IMR-90 (cell line): ENCODE data around the gene FAM200C. TPM values are rescaled to one million over a fixed set of nuclear protein-coding genes. Genes with fewer than 3 reads are reported as not detected.

Source experiments
- ATAC-seq: fragments of 200-7000 bp; cut with Tn5 transposase; 2 replicates; pipeline ENCODE4 v1.9.1; 2020; ENCODE audit warnings: low read depth, mild to moderate bottlenecking, moderate library complexity
- BruUV-seq: library from RNA; stranded (reverse); fragments of 400-500 nt; replicated peaks from 2 replicates; lab custom pipeline; 2021; lab: Mats Ljungman, UMichigan
- CTCF ChIA-PET: fragments of 300-600 bp; formaldehyde crosslinking; extraction: SDS; loops from one replicate; lab custom pipeline; 2021; ENCODE audit warnings: antibody characterized with exemption; lab: Yijun Ruan, JAX
- POLR2A ChIA-PET: fragments of 300-600 bp; sonication (Branson Sonifier 250); formaldehyde crosslinking; loops from one replicate; lab custom pipeline; 2022; ENCODE audit warnings: antibody characterized with exemption; ENCODE audit not compliant: unreplicated experiment; lab: Charles Lee
- DNase-seq: peaks from one replicate; pipeline ENCODE4 v3.0.0; 2013
- H2AFZ ChIP-seq: replicated peaks from 2 replicates; pipeline ENCODE3; 2013; ENCODE audit warnings: low read length, mild to moderate bottlenecking; ENCODE audit not compliant: poor library complexity
- H2AK5ac ChIP-seq: 2 replicates; pipeline ENCODE4 v1.6.1; 2013; ENCODE audit warnings: low read depth, low read length, inconsistent platforms
- H2AK9ac ChIP-seq: replicated peaks from 2 replicates; pipeline ENCODE3; 2013; ENCODE audit warnings: mild to moderate bottlenecking, low read depth, low read length, moderate library complexity; ENCODE audit not compliant: poor library complexity
- H2BK120ac ChIP-seq: 2 replicates; pipeline ENCODE4 v1.6.1; 2013; ENCODE audit warnings: low read depth, low read length, inconsistent platforms
- H2BK15ac ChIP-seq: 3 replicates; pipeline ENCODE4 v1.6.1; 2013; ENCODE audit warnings: low read depth, low read length, inconsistent platforms
- H2BK20ac ChIP-seq: 2 replicates; pipeline ENCODE4 v1.6.1; 2013; ENCODE audit warnings: low read depth, mild to moderate bottlenecking, inconsistent platforms, low read length, moderate library complexity
- H2BK5ac ChIP-seq: 2 replicates; pipeline ENCODE4 v1.6.1; 2013; ENCODE audit warnings: mild to moderate bottlenecking, low read depth, low read length, inconsistent platforms; ENCODE audit not compliant: poor library complexity, severe bottlenecking
- H3K14ac ChIP-seq: replicated peaks from 2 replicates; pipeline ENCODE4 v1.6.1; 2013; ENCODE audit warnings: low read depth, low read length, inconsistent platforms
- H3K18ac ChIP-seq: 2 replicates; pipeline ENCODE4 v1.6.1; 2013; ENCODE audit warnings: low read depth, low read length, control low read depth
- H3K23ac ChIP-seq: 2 replicates; pipeline ENCODE4 v1.6.1; 2013; ENCODE audit warnings: low read depth, low read length, inconsistent platforms
- H3K27ac ChIP-seq: 2 replicates; pipeline ENCODE4 v1.5.1; 2013; ENCODE audit warnings: mild to moderate bottlenecking, control low read depth, low read length; ENCODE audit not compliant: insufficient read depth
- H3K27me3 ChIP-seq: 2 replicates; pipeline ENCODE4 v1.6.1; 2013; ENCODE audit warnings: low read length; ENCODE audit not compliant: control insufficient read depth, insufficient read depth
- H3K36me3 ChIP-seq: 2 replicates; pipeline ENCODE4 v1.6.1; 2013; ENCODE audit warnings: low read length, mixed read lengths; ENCODE audit not compliant: control insufficient read depth, insufficient read depth
- H3K4ac ChIP-seq: 2 replicates; pipeline ENCODE4 v1.6.1; 2013; ENCODE audit warnings: low read depth, low read length, inconsistent platforms
- H3K4me1 ChIP-seq: 2 replicates; pipeline ENCODE4 v1.6.1; 2013; ENCODE audit warnings: low read length, mixed read lengths; ENCODE audit not compliant: control insufficient read depth, insufficient read depth
- H3K4me2 ChIP-seq: 2 replicates; pipeline ENCODE4 v1.6.1; 2013; ENCODE audit warnings: low read depth, mild to moderate bottlenecking, control low read depth, low read length, moderate library complexity
- H3K4me3 ChIP-seq: 2 replicates; pipeline ENCODE4 v1.5.1; 2013; ENCODE audit warnings: low read depth, mild to moderate bottlenecking, control low read depth, low read length, moderate library complexity; ENCODE audit not compliant: insufficient read depth
- H3K56ac ChIP-seq: 2 replicates; pipeline ENCODE4 v1.6.1; 2013; ENCODE audit warnings: low read length, inconsistent platforms; ENCODE audit not compliant: insufficient read depth; ENCODE audit errors: extremely low read depth
- H3K79me1 ChIP-seq, 2 experiments: 2 replicates each; pipeline ENCODE4 v1.6.1; 2013; ENCODE audit warnings: low read length in 2 of 2, inconsistent platforms in 1 of 2, low read depth in 1 of 2
- H3K9ac ChIP-seq: 2 replicates; pipeline ENCODE4 v1.6.1; 2013; ENCODE audit warnings: low read depth, low read length, control low read depth
- H3K9me1 ChIP-seq: 2 replicates; pipeline ENCODE4 v1.6.1; 2013; ENCODE audit warnings: low read length, inconsistent platforms; ENCODE audit not compliant: insufficient read depth
- H3K9me3 ChIP-seq: 2 replicates; pipeline ENCODE4 v1.6.1; 2013; ENCODE audit warnings: low read length; ENCODE audit not compliant: control insufficient read depth, insufficient read depth
- H4K20me1 ChIP-seq: 2 replicates; pipeline ENCODE4 v1.6.1; 2013; ENCODE audit warnings: low read length, inconsistent platforms; ENCODE audit not compliant: insufficient read depth
- H4K5ac ChIP-seq: 2 replicates; pipeline ENCODE4 v1.6.1; 2013; ENCODE audit warnings: mild to moderate bottlenecking, low read depth, low read length, control low read depth
- H4K8ac ChIP-seq, 2 experiments: 2 replicates each; pipeline ENCODE4 v1.6.1; 2013; ENCODE audit warnings: low read depth in 2 of 2, low read length in 2 of 2, control low read depth in 1 of 2, inconsistent platforms in 1 of 2
- H4K91ac ChIP-seq: 2 replicates; pipeline ENCODE4 v1.6.1; 2013; ENCODE audit warnings: low read depth, low read length, inconsistent platforms; ENCODE audit not compliant: insufficient read depth
- MAFK ChIP-seq: IDR thresholded peaks from 2 replicates; pipeline ENCODE4 v1.6.1; 2012; ENCODE audit warnings: low read depth, low read length, improper control_type of control experiment
- RAD21 ChIP-seq: IDR thresholded peaks from 2 replicates; pipeline ENCODE4 v1.6.1; 2012; ENCODE audit warnings: low read length, improper control_type of control experiment
- RFX5 ChIP-seq: IDR thresholded peaks from 2 replicates; pipeline ENCODE4 v1.8.0; 2012; ENCODE audit warnings: low read depth, mild to moderate bottlenecking, low read length, moderate library complexity
- WGBS, 2 experiments: methylation state at CpG; one replicate each; pipeline versions ENCODE4 v1.1.5 to v1.1.7; 2013; ENCODE audit warnings: missing lambda C conversion rate in 2 of 2; ENCODE audit not compliant: insufficient read length in 1 of 2; ENCODE audit errors: extremely low coverage in 2 of 2; 5-methylcytosine and 5-hydroxymethylcytosine counted together
- dilution Hi-C: fragments of 300-500 bp; cut with HindIII; formaldehyde crosslinking; loops from one replicate; pipeline ENCODE4 v1.14.3; 2018; ENCODE audit warnings: low sequenced_read_pairs; ENCODE audit not compliant: unreplicated experiment
- in situ Hi-C: fragments of 300-500 bp; cut with MboI; formaldehyde crosslinking; loops from 3 replicates; pipeline ENCODE4 v1.14.3; 2019; ENCODE audit warnings: low sequenced_read_pairs, inconsistent platforms, mixed read lengths
- intact Hi-C: fragments of 100-400 bp; cut with micrococcal nuclease; formaldehyde crosslinking; loops from 2 replicates; pipeline ENCODE4 v1.10.0; 2022
- polyA plus RNA-seq, 3 experiments: library from polyadenylated mRNA; depleted of rRNA; stranded (reverse); fragments of >200 nt; gene quantifications; 2 replicates each; pipeline ENCODE4 v1.2.3, GENCODE V29; 2012; ENCODE audit warnings: low replicate concordance in 1 of 3
- total RNA-seq: library from RNA; depleted of rRNA; stranded (reverse); fragments of >200 nt; gene quantifications from 2 replicates; pipeline ENCODE4 v1.2.3, GENCODE V29; 2012
- TF ChIP-seq, protein P1 (sequence below): fragments of 150-350 bp; IDR thresholded peaks from 2 replicates; pipeline ENCODE4 v1.6.1; 2017; ENCODE audit warnings: mild to moderate bottlenecking, antibody characterized with exemption, low read length, low read depth
- TF ChIP-seq, protein P2 (sequence below): fragments of 150-350 bp; IDR thresholded peaks from 2 replicates; pipeline ENCODE4 v1.6.1; 2016; ENCODE audit warnings: low read depth, mild to moderate bottlenecking, low read length, moderate library complexity, borderline replicate concordance

Gene FAM200C
- total and polyA plus RNA-seq, 2 of the 4 experiments (the other 2 are of a cell fraction), result 1.7 to 6.3 TPM

DNA sequence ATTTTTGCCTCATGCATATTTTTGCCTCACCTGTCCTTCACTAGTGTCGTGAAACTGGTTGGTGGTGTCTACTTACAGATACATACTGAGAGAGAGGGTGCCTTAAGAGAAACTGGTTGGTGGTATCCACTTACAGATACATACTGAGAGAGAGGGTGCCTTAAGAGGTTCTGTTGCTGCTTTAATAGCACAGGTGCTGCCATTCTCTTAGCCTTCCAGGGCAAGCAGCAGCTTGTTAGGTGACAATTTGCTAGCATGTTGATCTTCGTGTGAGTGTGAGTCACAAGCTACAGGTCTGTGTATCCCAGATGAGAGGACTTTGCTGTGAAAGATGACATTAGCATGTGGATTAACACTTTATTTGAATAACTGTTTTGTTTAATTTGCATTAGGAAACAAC, 23.2 kb upstream of the FAM200C start:
- Histone ChIP-seq H3K36me3 (peaks cover 4% of the 10 kb centered on the region), H2BK120ac (no peak overlapping the region), H3K9me1 (peaks cover 6% of the 10 kb centered on the region; the same call in 1 of the 2 replicates), H2AK5ac (0 out of 2 replicates have a peak overlapping the region, but pooled peaks have one; percentile 4), H2BK15ac (no peak overlapping the region), H3K9me3 (no peaks in the 10 kb centered on the region), H2AFZ (no peak overlapping the region), H4K8ac (no peak overlapping the region), H2AK9ac (no peak overlapping the region), H4K20me1 (no peaks in the 10 kb centered on the region), H3K4me1 (peaks cover 7% of the 10 kb centered on the region), H2BK5ac (no peak overlapping the region), H3K4me3 (no peak overlapping the region; the same call in 1 of the 2 replicates), H3K4me2 (peak overlapping the region; percentile 100; the same call in 1 of the 2 replicates), H2BK20ac (no peak overlapping the region), H3K14ac (peak overlapping the region; percentile 20; the same call in 1 of the 2 replicates), H4K91ac (no peak overlapping the region), H3K4ac (no peak overlapping the region), H3K23ac (peak overlapping the region; percentile 6), H3K27me3 (no peaks in the 10 kb centered on the region), H3K9ac (no peak overlapping the region), H4K5ac (no peak overlapping the region), H3K56ac (no peak overlapping the region), H3K27ac (no peak overlapping the region), H3K18ac (no peak overlapping the region), H3K79me1 (peaks cover 16 to 43% of the 10 kb centered on the region in 2 experiments)
- intact Hi-C loops, result no loop called here
- ChIA-PET CTCF (interaction anchor here (3.0 kb wide), 1 partner anchor 16 kb away, joined by 21 read pairs; no protein-coding TSS in a partner anchor), POLR2A (no interaction called here)
- no CpG with 5 or more reads among the region's 2 CpGs for WGBS, 2 experiments
- in situ Hi-C loops, result no loop called here
- BruUV-seq, result no TSS peak
- ATAC-seq (no peak), DNase-seq (no peak)
- dilution Hi-C loops, result no loop called here
- TF ChIP-seq, protein P1, sequence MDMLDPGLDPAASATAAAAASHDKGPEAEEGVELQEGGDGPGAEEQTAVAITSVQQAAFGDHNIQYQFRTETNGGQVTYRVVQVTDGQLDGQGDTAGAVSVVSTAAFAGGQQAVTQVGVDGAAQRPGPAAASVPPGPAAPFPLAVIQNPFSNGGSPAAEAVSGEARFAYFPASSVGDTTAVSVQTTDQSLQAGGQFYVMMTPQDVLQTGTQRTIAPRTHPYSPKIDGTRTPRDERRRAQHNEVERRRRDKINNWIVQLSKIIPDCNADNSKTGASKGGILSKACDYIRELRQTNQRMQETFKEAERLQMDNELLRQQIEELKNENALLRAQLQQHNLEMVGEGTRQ, result no peak
- no peak for TF ChIP-seq RAD21
- TF ChIP-seq MAFK, result no peak
- TF ChIP-seq, protein P2, sequence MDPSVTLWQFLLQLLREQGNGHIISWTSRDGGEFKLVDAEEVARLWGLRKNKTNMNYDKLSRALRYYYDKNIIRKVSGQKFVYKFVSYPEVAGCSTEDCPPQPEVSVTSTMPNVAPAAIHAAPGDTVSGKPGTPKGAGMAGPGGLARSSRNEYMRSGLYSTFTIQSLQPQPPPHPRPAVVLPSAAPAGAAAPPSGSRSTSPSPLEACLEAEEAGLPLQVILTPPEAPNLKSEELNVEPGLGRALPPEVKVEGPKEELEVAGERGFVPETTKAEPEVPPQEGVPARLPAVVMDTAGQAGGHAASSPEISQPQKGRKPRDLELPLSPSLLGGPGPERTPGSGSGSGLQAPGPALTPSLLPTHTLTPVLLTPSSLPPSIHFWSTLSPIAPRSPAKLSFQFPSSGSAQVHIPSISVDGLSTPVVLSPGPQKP, result no peak
- TF ChIP-seq RFX5, result no peak
